Measurements from ENCODE around the gene ONECUT1.

ONECUT1 gene

DNA sequence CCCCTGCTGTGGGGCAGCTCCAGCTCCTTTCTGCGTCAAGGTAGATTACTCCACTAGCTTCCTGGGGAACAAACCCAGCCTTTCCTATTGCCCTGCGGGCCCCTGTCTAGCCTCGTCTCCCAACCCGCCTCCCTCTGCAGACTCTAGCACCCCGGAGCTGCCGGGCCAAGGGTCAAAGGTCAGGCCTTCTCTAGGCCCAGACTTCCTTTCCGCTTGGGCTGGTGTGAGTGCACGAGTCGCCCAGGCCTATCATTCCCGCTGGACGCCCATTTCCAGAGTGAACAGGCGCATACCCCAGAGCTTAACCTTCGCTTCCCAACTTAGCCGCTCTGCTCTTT is 11.6 kb upstream of the ONECUT1 start:
- H3K27me3 Mint-ChIP-seq = peaks cover 81% of the 10 kb centered on the region
- H3K4me1 Mint-ChIP-seq (ENCODE audit: low read depth) = peaks cover 24% of the 10 kb centered on the region
- H3K27ac Mint-ChIP-seq = no peak overlapping the region
- H3K4me3 Mint-ChIP-seq = no peak overlapping the region
- no peaks in the 10 kb centered on the region for H3K9me3 Mint-ChIP-seq
- no peaks in the 10 kb centered on the region for H3K36me3 Mint-ChIP-seq (ENCODE audit: low read depth)

DNA sequence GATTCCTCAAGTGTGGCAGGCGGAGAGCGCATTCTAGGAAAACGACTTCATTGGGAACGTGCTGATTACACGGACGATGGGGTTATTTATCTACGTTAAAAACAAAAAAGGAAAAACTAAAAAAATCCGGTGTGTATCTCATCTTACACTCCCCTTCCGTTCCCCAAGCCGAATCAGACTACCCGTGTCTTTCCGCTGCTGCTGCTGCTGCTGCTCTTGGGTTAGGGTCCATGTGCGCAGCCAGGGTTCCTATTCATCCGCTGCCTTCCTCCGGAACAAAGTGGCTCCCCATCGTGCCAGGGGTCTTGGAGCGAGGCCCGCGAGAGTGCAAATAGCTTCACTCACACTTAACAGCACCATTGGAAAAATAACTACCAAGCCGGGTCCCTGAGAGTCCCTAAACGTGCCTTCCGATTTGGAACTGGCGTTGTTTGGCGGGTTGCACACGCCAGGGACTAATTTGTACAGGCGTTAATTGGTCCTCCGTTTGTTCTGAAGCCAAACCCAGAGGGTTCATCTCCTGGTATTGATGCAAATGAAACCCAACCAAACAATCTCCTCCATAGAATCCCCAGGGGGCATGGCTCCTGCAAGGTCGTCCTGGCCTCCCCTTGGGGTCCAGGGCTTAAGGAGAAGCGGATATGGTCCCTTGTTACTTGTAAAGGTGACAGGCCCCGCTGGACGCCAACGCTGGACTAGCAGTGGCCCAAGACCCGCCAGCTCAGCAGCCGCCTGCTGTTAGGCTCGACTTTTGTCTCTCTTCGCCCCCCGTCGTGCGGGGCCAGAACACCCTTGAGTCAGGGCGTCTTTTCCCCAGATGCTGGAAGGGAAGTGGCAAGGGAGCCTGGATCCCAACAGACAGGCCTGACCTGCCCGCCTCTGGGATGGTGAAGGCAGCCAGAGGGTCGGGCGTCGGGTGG is 11.0 kb upstream of the ONECUT1 start:
- Mint-ChIP-seq H3K4me3 (no peak overlapping the region), H3K4me1 (ENCODE audit: low read depth) (peaks cover 26% of the 10 kb centered on the region), H3K9me3 (no peaks in the 10 kb centered on the region), H3K36me3 (ENCODE audit: low read depth) (no peaks in the 10 kb centered on the region), H3K27me3 (peaks cover 82% of the 10 kb centered on the region), H3K27ac (no peak overlapping the region)

DNA sequence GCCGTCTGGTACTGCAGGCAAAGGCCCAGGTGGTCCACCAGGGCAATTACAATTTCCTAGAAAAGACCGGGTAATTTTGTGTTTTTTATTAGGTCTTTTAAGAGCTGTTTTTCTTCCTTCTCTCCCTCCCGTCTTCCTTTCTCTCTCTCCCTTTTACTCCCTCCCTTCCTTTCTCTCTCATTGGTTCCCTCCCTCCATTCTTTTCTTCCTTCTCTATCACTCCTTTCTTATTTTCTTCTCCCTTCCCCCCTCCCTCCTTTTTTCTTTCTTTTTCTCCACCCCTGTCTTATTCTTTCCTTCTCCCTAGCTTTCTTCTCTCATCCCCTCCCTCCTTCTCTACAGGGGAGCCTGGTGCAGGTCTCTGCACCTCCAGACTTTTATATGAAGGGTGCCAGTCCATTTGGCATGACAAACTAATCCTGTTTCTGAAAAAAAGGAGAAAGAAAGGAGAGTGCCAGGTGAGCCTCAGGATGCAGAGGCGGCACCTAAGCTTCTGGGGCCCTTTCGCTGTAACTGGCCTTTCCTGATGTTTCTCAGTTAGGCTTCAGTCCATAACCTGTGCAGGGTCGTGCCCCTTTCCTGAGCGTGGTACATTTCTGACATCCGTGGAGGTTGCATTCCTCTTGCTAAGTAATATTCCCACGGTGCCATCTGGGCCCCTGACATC is 9.1 kb upstream of the ONECUT1 start:
- no peaks in the 10 kb centered on the region for H3K9me3 Mint-ChIP-seq
- H3K27ac Mint-ChIP-seq = no peak overlapping the region
- H3K4me1 Mint-ChIP-seq (ENCODE audit: low read depth) = peaks cover 26% of the 10 kb centered on the region
- H3K27me3 Mint-ChIP-seq = peaks cover 93% of the 10 kb centered on the region
- no peaks in the 10 kb centered on the region for H3K36me3 Mint-ChIP-seq (ENCODE audit: low read depth)
- no peak overlapping the region for H3K4me3 Mint-ChIP-seq

DNA sequence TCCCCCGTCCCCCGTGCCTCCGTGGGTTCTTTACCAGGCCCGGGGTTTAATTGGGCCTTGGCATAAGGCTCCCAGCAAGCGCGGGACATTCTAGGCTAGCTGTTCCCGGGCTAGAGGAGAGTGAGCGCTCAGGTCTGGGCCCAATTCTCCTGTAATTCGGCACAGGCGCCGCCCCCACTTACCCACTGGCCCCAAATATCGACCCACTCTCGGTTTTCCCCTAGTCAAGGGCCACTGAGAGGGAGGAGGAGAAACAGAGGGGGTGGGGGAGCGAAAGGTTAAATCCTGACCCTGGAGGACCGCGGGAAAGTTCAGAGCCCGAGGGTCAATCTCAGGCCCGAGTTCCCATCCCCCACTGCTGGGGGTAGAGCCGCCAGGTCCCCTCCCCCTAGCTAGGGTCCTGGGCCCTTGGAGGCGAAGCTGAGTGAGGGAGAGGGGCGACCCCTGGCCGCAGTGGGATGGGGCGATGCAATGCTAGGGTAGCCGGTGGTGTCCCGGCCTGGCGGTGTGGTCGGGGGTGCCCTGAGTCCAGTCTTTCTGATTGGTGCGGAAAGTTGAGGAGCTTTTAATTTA is 8.5 kb upstream of the ONECUT1 start:
- Mint-ChIP-seq H3K27ac (no peak overlapping the region), H3K9me3 (no peaks in the 10 kb centered on the region), H3K4me1 (ENCODE audit: low read depth) (peaks cover 22% of the 10 kb centered on the region), H3K36me3 (ENCODE audit: low read depth) (no peaks in the 10 kb centered on the region), H3K27me3 (peaks cover 94% of the 10 kb centered on the region), H3K4me3 (no peak overlapping the region)

DNA sequence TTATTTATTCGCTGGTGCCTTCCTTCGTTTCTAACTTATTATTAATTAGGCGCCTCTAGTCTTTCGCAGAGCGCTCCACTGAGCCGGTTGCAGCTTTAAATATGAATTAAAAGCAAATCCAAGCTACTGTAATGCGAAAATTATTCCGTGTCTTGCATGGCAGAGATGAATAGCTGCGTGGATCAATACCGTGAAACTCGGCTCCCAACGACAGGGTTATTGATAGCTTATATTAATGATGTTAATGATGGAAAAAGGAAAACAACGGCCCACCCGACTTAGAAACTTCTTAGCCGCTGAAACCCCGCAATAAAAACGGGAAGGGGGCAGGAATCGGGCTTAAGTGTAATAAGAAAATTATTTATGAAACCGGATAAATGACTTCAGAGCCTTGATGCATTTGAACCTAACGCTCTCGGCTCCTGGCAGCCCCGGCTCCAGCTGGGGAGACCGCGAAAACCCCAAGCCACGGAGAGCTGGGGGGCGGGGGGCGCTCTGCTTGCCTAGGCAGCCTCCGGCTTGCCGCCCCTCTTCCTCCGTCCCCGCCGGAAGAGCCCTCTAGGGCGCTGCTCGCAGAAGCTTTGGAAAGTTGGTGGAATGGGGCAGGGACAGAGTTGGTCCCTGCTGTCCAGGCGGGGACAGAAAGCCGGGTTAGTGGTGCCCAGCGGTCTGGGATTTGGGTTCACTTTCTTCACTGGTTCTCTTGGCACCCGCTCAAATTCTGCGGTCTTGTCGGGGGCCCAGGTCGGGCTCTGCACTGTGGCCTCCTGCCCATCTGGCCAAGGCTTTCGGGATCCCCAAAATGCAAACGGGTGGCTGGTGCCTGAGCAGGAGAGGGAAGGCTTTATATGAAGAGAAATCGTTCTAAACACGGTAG is 7.7 kb upstream of the ONECUT1 start:
- H3K36me3 Mint-ChIP-seq (ENCODE audit: low read depth) = no peaks in the 10 kb centered on the region
- no peak overlapping the region for H3K4me3 Mint-ChIP-seq
- no peak overlapping the region for H3K27ac Mint-ChIP-seq
- peaks cover 15% of the 10 kb centered on the region for H3K4me1 Mint-ChIP-seq (ENCODE audit: low read depth)
- no peaks in the 10 kb centered on the region for H3K9me3 Mint-ChIP-seq
- peaks cover 94% of the 10 kb centered on the region for H3K27me3 Mint-ChIP-seq

DNA sequence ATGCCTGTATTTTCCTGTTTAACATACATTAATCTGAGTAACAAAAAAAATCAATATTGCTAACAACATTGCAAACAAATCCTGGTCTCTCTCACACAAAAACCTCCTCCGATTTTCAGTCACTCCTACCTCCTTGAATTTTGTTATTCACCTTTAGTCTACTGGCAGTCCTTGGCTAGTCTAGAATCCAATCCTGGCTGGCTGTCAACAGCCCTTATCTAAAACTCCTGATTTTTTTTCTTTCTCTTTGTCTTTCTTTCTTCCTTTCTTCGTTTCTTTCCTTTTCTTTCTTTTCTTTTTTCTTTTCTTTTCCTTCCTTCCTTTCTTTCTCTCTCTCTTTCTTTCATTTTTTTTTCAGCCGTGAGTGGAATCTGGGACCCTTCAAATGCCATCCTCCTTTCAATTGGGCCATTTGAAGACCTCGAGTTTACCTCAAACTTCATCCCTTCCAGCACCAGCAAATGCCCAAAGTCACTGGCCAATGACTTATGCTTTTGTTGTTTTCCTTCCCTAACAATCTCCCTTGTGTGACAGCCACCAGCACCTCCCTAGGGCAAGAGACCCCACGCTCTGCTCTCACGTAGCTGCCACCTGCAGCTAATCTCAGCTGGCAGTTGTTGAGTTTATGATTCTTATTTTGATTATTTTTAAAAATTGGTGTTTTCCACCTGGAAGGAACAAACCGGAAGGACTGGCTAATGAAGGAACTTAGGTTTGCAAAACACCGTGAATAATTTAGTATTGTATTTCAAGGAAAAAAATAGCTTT is 6.8 kb upstream of the ONECUT1 start:
- H3K4me3 Mint-ChIP-seq = no peak overlapping the region
- H3K27ac Mint-ChIP-seq = no peak overlapping the region
- H3K4me1 Mint-ChIP-seq (ENCODE audit: low read depth) = peaks cover 15% of the 10 kb centered on the region
- peaks cover 94% of the 10 kb centered on the region for H3K27me3 Mint-ChIP-seq
- no peaks in the 10 kb centered on the region for H3K36me3 Mint-ChIP-seq (ENCODE audit: low read depth)
- H3K9me3 Mint-ChIP-seq = no peaks in the 10 kb centered on the region

DNA sequence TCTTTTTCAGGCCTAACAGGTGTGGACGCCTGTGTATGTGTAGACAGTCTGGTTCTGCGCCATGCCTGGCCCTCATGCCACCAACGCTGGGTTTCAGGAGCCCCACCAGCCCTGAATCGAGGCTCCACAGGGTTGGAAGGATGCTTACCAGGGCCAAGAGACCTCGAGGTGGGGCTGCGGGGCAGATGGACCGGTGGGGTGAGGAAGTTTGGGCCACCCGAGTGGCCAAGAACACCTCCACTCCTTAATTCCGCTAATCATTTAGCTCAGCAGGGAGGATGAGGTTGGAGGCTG is 6.0 kb upstream of the ONECUT1 start:
- no peak overlapping the region for H3K27ac Mint-ChIP-seq
- no peak overlapping the region for H3K4me3 Mint-ChIP-seq
- H3K9me3 Mint-ChIP-seq = no peaks in the 10 kb centered on the region
- H3K4me1 Mint-ChIP-seq (ENCODE audit: low read depth) = peaks cover 15% of the 10 kb centered on the region
- no peaks in the 10 kb centered on the region for H3K36me3 Mint-ChIP-seq (ENCODE audit: low read depth)
- peaks cover 93% of the 10 kb centered on the region for H3K27me3 Mint-ChIP-seq

DNA sequence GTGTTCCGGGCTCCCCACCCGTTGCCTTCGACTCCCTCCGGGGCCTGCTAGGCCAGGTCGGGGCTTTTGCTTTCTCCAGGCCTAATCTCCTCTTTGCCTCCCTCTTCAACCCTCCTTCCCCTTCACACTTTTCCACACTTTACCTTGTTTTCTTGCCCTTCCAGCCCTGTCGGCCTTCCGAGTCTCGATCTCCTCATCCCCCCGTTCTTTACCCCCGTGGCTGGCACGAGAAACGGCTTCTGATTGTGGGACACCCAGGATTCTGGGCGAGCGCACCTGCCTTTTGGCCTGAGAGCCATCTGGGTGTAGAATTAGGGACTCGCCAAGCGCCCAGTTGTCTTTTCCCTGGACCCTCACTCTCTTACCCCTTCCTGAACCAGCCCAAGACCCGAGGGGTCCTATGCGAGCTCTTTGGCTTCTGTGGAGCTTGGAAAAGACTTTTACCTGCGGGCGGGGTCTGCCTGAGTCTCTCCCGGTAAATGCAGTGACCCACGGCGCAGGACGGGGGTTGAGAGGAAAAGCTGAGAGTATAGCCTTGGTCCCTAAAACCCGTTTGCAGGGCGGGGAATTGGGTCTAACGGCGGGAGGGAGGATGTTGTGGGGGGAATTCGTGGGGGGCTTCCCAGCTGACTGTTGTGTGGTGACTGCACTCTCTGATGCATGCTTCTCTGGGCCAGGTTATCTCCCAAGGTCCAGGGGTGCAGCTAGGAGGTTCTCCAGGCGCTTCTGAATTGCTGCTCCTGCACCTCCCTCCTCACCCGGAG is 5.5 kb upstream of the ONECUT1 start:
- Mint-ChIP-seq H3K27ac (no peak overlapping the region), H3K9me3 (no peaks in the 10 kb centered on the region), H3K27me3 (peaks cover 88% of the 10 kb centered on the region), H3K4me3 (no peak overlapping the region), H3K36me3 (ENCODE audit: low read depth) (no peaks in the 10 kb centered on the region), H3K4me1 (ENCODE audit: low read depth) (peaks cover 12% of the 10 kb centered on the region)

DNA sequence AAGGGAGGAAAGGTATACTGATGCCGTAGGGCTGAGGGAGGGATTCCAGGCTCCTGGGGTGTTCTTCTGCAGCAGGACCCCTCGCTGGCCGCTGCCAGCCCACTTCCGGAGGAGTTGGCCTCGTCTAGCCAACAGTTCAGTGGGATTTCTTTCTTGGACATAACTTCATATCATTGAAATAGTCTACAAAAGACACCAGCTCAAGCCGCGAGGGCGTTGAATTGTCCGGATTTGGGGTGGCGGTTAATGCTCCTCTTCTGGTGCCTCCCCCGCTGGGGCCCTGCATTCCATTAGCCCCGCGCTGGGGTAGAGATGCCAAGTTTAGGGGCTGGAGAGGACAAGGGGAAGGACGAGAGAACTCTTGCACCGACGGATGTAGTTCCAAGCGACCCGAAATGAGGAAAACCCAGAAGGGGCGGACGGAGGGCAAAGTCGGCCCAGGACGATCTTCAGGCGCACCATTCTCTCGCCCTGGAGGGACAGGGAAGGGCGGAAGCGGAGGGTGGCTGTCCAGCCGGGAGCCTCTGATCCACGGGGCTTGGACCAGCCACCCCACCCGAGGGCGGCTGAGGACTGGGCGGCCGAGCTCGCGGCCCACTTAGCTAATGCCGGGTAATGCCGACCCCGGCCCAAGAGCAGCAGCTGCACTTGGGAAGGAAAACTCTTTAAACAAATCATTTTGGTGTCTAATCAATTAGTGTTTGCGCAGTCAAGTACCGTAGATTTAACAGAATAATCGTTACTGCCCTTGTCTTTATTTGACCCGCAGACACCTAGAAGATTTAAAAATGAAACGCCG is 4.7 kb upstream of the ONECUT1 start:
- H3K9me3 Mint-ChIP-seq = no peaks in the 10 kb centered on the region
- no peak overlapping the region for H3K27ac Mint-ChIP-seq
- peaks cover 83% of the 10 kb centered on the region for H3K27me3 Mint-ChIP-seq
- H3K4me1 Mint-ChIP-seq (ENCODE audit: low read depth) = peaks cover 12% of the 10 kb centered on the region
- no peak overlapping the region for H3K4me3 Mint-ChIP-seq
- H3K36me3 Mint-ChIP-seq (ENCODE audit: low read depth) = no peaks in the 10 kb centered on the region

DNA sequence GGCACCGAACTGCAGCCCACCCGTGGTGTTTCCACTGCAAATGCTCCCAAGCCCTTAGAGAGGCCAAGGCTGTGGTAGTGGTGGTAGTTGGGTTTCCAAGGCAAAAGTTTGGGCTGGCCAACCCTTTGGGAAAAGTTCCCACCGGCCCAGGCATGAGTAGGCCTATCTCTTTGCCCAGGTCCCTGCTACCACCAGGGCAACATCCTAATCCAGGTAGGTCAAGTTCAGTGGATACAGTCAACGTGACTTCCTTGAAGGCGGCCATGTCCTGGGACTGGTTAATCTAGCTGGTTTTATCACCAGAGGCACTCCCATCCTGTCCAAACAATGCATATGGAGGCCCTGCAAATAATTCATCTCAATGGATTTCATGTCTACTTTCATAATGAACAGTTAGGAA is 1.6 kb upstream of the ONECUT1 start:
- Mint-ChIP-seq H3K4me1 (ENCODE audit: low read depth) (peaks cover 22% of the 10 kb centered on the region), H3K36me3 (ENCODE audit: low read depth) (no peaks in the 10 kb centered on the region), H3K9me3 (no peaks in the 10 kb centered on the region), H3K27ac (no peak overlapping the region), H3K4me3 (no peak overlapping the region), H3K27me3 (peaks cover 85% of the 10 kb centered on the region)

DNA sequence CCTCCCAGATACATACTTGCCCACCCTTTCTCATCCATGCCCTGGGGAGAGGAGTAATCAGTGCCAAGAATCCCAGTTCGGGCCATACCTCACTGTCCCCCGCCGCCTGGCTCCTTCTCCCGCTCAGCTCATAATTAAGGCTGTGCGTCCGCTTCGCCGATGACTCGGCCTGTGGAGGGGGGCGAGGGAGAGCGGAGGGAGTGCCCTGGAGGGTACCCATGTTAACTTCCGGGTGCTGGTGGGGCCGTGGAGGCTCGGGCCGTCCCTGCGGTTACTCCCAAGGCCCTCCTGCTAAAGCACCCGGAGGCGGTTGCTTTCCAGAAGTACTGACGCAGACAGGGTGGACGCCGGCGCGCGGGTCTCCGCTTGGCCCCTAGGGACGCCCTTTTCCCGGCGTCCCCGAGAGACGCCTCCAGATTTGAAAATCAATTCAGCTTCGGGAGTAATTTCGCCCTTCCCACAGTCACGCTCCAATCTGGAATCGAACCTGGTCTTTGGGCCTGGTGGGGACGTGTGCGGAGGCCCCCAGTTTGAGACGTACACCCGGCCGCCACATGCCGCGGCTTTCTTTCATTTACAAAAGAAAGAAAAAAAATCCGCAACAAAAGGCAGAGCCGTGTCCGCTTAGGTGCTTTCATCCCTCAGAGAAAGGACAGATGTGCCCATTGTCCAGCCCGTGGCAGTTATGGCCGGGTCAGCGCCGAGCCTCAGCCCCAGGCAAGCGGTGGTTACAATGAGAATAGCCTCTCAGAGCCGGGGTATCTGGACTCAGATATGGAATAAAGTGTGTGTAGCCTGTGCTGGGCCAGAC is 1.0 kb upstream of the ONECUT1 start:
- peaks cover 85% of the 10 kb centered on the region for H3K27me3 Mint-ChIP-seq
- no peaks in the 10 kb centered on the region for H3K9me3 Mint-ChIP-seq
- H3K27ac Mint-ChIP-seq = no peak overlapping the region
- peaks cover 25% of the 10 kb centered on the region for H3K4me1 Mint-ChIP-seq (ENCODE audit: low read depth)
- H3K4me3 Mint-ChIP-seq = peak overlapping the region; percentile 39
- no peaks in the 10 kb centered on the region for H3K36me3 Mint-ChIP-seq (ENCODE audit: low read depth)

DNA sequence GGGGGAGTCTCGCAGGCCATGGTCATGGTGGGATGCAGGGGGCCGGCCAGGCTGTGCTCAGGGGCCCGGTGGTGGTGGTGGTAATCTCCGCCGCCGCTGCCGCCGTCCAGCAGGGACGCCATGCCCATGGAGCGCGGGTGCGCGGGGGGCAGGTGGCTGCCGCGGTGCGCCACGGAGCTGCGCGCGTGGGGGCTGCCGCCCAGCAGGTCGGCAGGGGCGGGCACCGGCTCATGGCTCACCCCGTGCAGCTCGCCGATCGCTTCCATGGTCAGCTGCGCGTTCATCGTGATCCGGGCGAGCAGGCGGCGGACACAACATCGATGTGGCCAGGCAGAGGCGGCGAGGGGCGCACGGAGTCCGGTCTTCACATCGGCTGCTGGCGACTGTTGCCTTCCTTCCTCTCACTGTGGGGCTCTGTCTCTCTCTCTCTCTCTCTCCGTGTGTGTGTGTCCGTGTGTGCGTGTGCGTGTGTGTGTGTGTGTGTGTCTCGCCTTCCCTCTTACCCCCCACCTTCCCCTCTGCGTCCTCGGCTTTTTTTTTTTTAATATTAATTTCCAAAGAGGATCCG is 451 bp downstream of the ONECUT1 start:
- peaks cover 84% of the 10 kb centered on the region for H3K27me3 Mint-ChIP-seq
- H3K4me1 Mint-ChIP-seq (ENCODE audit: low read depth) = peaks cover 27% of the 10 kb centered on the region
- no peak overlapping the region for H3K27ac Mint-ChIP-seq
- H3K9me3 Mint-ChIP-seq = no peaks in the 10 kb centered on the region
- H3K36me3 Mint-ChIP-seq (ENCODE audit: low read depth) = no peaks in the 10 kb centered on the region
- H3K4me3 Mint-ChIP-seq = peak overlapping the region; percentile 68
